Naive thymus-derived CD8-positive, alpha-beta T cell (primary cell): ENCODE results near the gene NUDT14. TPM values are rescaled to one million over a fixed set of nuclear protein-coding genes. Genes with fewer than 3 reads are reported as not detected.

Source experiments
- ATAC-seq, 2 donors: fragments of 150-1000 bp; cut with Tn5 transposase in 1 of 2; sonication (Bioruptor Pico), chemical (Tn5 transposase) in 1 of 2; 1 replicate in 1 of 2; 2 replicates in 1 of 2; pipeline ENCODE4 v1.10.0; 2021; ENCODE audit warnings: mild to moderate bottlenecking in 2 of 2, moderate library complexity in 2 of 2
- POLR2A ChIA-PET: fragments of 350-600 bp; sonication (Branson Sonifier 250); formaldehyde crosslinking; loops from one replicate; lab custom pipeline; 2021; ENCODE audit warnings: antibody characterized with exemption; lab: Charles Lee
- DNase-seq, 10 donors: peaks; one replicate each; pipeline versions ENCODE4 v3.0.0 to v3.0.0-alpha.2; 2020 to 2022
- H3K27ac Mint-ChIP-seq, 10 donors: one replicate each; pipeline ENCODE4 v1.8.0; 2020 to 2022; ENCODE audit warnings: mild to moderate bottlenecking in 10 of 10, mixed read lengths in 10 of 10, moderate library complexity in 4 of 10, inconsistent platforms in 1 of 10
- H3K27me3 Mint-ChIP-seq, 5 donors: one replicate each; pipeline ENCODE4 v1.8.0; 2021 to 2022; ENCODE audit warnings: mixed read lengths in 5 of 5
- H3K36me3 Mint-ChIP-seq, 3 donors: one replicate each; pipeline ENCODE4 v1.8.0; 2020 to 2022; ENCODE audit warnings: mixed read lengths in 3 of 3, mild to moderate bottlenecking in 2 of 3, inconsistent platforms in 1 of 3
- H3K4me1 Mint-ChIP-seq, 4 donors: one replicate each; pipeline ENCODE4 v1.8.0; 2021 to 2022; ENCODE audit warnings: mixed read lengths in 4 of 4
- H3K4me3 Mint-ChIP-seq, 10 donors: one replicate each; pipeline ENCODE4 v1.8.0; 2020 to 2022; ENCODE audit warnings: mild to moderate bottlenecking in 10 of 10, mixed read lengths in 10 of 10, moderate library complexity in 6 of 10, inconsistent platforms in 1 of 10
- H3K9me3 Mint-ChIP-seq, 9 donors: one replicate each; pipeline ENCODE4 v1.8.0; 2020 to 2022; ENCODE audit warnings: mixed read lengths in 9 of 9, mild to moderate bottlenecking in 3 of 9, inconsistent platforms in 1 of 9, moderate library complexity in 1 of 9
- polyA plus RNA-seq, 3 donors: library from polyadenylated mRNA; unstranded; fragments of 300-500 nt; fragmentation: Illumina TruSeq; gene quantifications; one replicate each; pipeline ENCODE4 v1.2.3, GENCODE V29; 2021
- total RNA-seq, 8 experiments: library from RNA in 2 of 8; stranded (reverse) in 2 of 8; gene quantifications; one replicate each; pipeline ENCODE4 v1.2.3 and lab custom pipeline; 2021 to 2026

NUDT14 gene
- total and polyA plus RNA-seq, 5 experiments from 2014 or later: 9.5 to 18.8 (median 10.8) TPM

GRCh38 chr14:105193916-105194782 lies 13.0 kb upstream of the NUDT14 start:
- POLR2A ChIA-PET: interaction anchor here (0.8 to 1.2 kb wide), 3 partner anchors 14 to 107 kb away, joined by 4 read pairs; no protein-coding TSS in a partner anchor
- peak; percentile 34 to 53 for ATAC-seq

GRCh38 chr14:105192866-105193731 lies 12.0 kb upstream of the NUDT14 start:
- Mint-ChIP-seq H3K27me3 (peaks cover 2 to 24% (median 14%) of the 10 kb centered on the region in 5 donors), H3K27ac (peak overlapping the region in 5 of 10 donors; percentile 13 to 89 (median 80)), H3K4me3 (peak overlapping the region; percentile 50 to 80 (median 63)), H3K36me3 (no peaks in the 10 kb centered on the region), H3K9me3 (peaks cover 0 to 3% (median 0%) of the 10 kb centered on the region in 9 donors), H3K4me1 (peaks cover 15 to 36% (median 30%) of the 10 kb centered on the region in 4 donors)
- ATAC-seq (peak; percentile 41 to 66), DNase-seq (no peak)
- POLR2A ChIA-PET: no interaction called here

More at GRCh38 chr14:105193916-105194782, 13.0 kb upstream of the NUDT14 start:
- H3K27me3 Mint-ChIP-seq: peaks cover 2 to 34% (median 18%) of the 10 kb centered on the region in 5 donors
- no peaks in the 10 kb centered on the region for H3K9me3 Mint-ChIP-seq
- H3K4me1 Mint-ChIP-seq: peaks cover 14 to 46% (median 31%) of the 10 kb centered on the region in 4 donors
- DNase-seq: peak in 1 of 10 donors; percentile 42
- peak overlapping the region; percentile 28 to 83 (median 72) for H3K4me3 Mint-ChIP-seq
- peaks cover 0 to 2% (median 0%) of the 10 kb centered on the region in 3 donors for H3K36me3 Mint-ChIP-seq
- peak overlapping the region in 8 of 10 donors; percentile 1 to 91 (median 69) for H3K27ac Mint-ChIP-seq

GRCh38 chr14:105187935-105188524 lies 6.9 kb upstream of the NUDT14 start:
- H3K36me3 Mint-ChIP-seq: no peaks in the 10 kb centered on the region
- peaks cover 0 to 11% (median 5%) of the 10 kb centered on the region in 4 donors for H3K4me1 Mint-ChIP-seq
- H3K4me3 Mint-ChIP-seq: no peak overlapping the region
- peaks cover 0 to 3% (median 0%) of the 10 kb centered on the region in 9 donors for H3K9me3 Mint-ChIP-seq
- ATAC-seq (no peak), DNase-seq (no peak)
- POLR2A ChIA-PET: no interaction called here
- H3K27ac Mint-ChIP-seq: peak overlapping the region in 1 of 10 donors; percentile 51
- peaks cover 0 to 4% (median 1%) of the 10 kb centered on the region in 5 donors for H3K27me3 Mint-ChIP-seq

GRCh38 chr14:105187116-105187515 lies 6.0 kb upstream of the NUDT14 start:
- ATAC-seq: no peak
- POLR2A ChIA-PET: no interaction called here
- Mint-ChIP-seq H3K36me3 (no peaks in the 10 kb centered on the region), H3K9me3 (peaks cover 0 to 3% (median 0%) of the 10 kb centered on the region in 9 donors), H3K27me3 (peaks cover 0 to 4% (median 1%) of the 10 kb centered on the region in 5 donors), H3K4me1 (peaks cover 0 to 16% (median 5%) of the 10 kb centered on the region in 4 donors), H3K4me3 (peak overlapping the region in 1 of 10 donors; percentile 43), H3K27ac (no peak overlapping the region)
- DNase-seq: no peak

GRCh38 chr14:105185973-105186372 lies 4.9 kb upstream of the NUDT14 start:
- ATAC-seq (no peak), DNase-seq (no peak)
- no peaks in the 10 kb centered on the region for H3K36me3 Mint-ChIP-seq
- peaks cover 0 to 4% (median 1%) of the 10 kb centered on the region in 5 donors for H3K27me3 Mint-ChIP-seq
- H3K27ac Mint-ChIP-seq: no peak overlapping the region
- H3K4me1 Mint-ChIP-seq: peaks cover 0 to 20% (median 7%) of the 10 kb centered on the region in 4 donors
- peaks cover 0 to 3% (median 0%) of the 10 kb centered on the region in 9 donors for H3K9me3 Mint-ChIP-seq
- POLR2A ChIA-PET: no interaction called here
- no peak overlapping the region for H3K4me3 Mint-ChIP-seq

GRCh38 chr14:105185001-105185400 lies 3.9 kb upstream of the NUDT14 start:
- Mint-ChIP-seq H3K4me1 (peaks cover 1 to 25% (median 10%) of the 10 kb centered on the region in 4 donors), H3K4me3 (no peak overlapping the region), H3K36me3 (no peaks in the 10 kb centered on the region), H3K9me3 (peaks cover 0 to 3% (median 0%) of the 10 kb centered on the region in 9 donors), H3K27me3 (peaks cover 0 to 4% (median 1%) of the 10 kb centered on the region in 5 donors), H3K27ac (no peak overlapping the region)
- ATAC-seq (no peak), DNase-seq (no peak)
- POLR2A ChIA-PET: no interaction called here

- POLR2A ChIA-PET: no interaction called here
- peak overlapping the region in 1 of 10 donors; percentile 27 for H3K27ac Mint-ChIP-seq
- no peaks in the 10 kb centered on the region for H3K36me3 Mint-ChIP-seq
Measured at GRCh38 chr14:105184461-105184860, 3.3 kb upstream of the NUDT14 start.

GRCh38 chr14:105182296-105183020 lies 1.3 kb upstream of the NUDT14 start:
- ATAC-seq: no peak
- no peaks in the 10 kb centered on the region for H3K36me3 Mint-ChIP-seq

More at GRCh38 chr14:105184461-105184860, 3.3 kb upstream of the NUDT14 start:
- no peak overlapping the region for H3K4me3 Mint-ChIP-seq
- peaks cover 6 to 26% (median 12%) of the 10 kb centered on the region in 4 donors for H3K4me1 Mint-ChIP-seq
- peaks cover 0 to 3% (median 0%) of the 10 kb centered on the region in 9 donors for H3K9me3 Mint-ChIP-seq
- no peak for ATAC-seq
- H3K27me3 Mint-ChIP-seq: peaks cover 0 to 4% (median 1%) of the 10 kb centered on the region in 5 donors
- DNase-seq: no peak

GRCh38 chr14:105181549-105182295 lies 610 bp upstream of the NUDT14 start:
- POLR2A ChIA-PET: interaction anchor here (0.7 to 0.8 kb wide), 2 partner anchors 66 to 183 kb away, joined by 3 to 5 read pairs; no protein-coding TSS in a partner anchor
- peak overlapping the region in 5 of 10 donors; percentile 19 to 79 (median 48) for H3K27ac Mint-ChIP-seq
- no peak for DNase-seq
- no peaks in the 10 kb centered on the region for H3K36me3 Mint-ChIP-seq
- H3K9me3 Mint-ChIP-seq: no peaks in the 10 kb centered on the region
- peaks cover 6 to 30% (median 12%) of the 10 kb centered on the region in 4 donors for H3K4me1 Mint-ChIP-seq
- peak overlapping the region; percentile 52 to 86 (median 62) for H3K4me3 Mint-ChIP-seq
- peak in 1 of 2 donors; percentile 3 for ATAC-seq
- H3K27me3 Mint-ChIP-seq: peaks cover 0 to 4% (median 0%) of the 10 kb centered on the region in 5 donors

More at GRCh38 chr14:105182296-105183020, 1.3 kb upstream of the NUDT14 start:
- H3K4me3 Mint-ChIP-seq: peak overlapping the region; percentile 52 to 86 (median 62)
- POLR2A ChIA-PET: interaction anchor here (0.7 to 0.9 kb wide), 3 partner anchors 13 to 183 kb away, joined by 3 to 5 read pairs (median 3); partner anchors contain the start of gene BTBD6
- no peak for DNase-seq
- H3K4me1 Mint-ChIP-seq: peaks cover 6 to 29% (median 11%) of the 10 kb centered on the region in 4 donors
- H3K27me3 Mint-ChIP-seq: peaks cover 0 to 4% (median 0%) of the 10 kb centered on the region in 5 donors
- H3K27ac Mint-ChIP-seq: peak overlapping the region in 5 of 10 donors; percentile 19 to 79 (median 51)
- H3K9me3 Mint-ChIP-seq: no peaks in the 10 kb centered on the region

- Mint-ChIP-seq H3K36me3 (no peaks in the 10 kb centered on the region), H3K27me3 (peaks cover 0 to 2% (median 0%) of the 10 kb centered on the region in 5 donors), H3K4me3 (peak overlapping the region in 3 of 10 donors; percentile 12 to 82 (median 58)), H3K9me3 (no peaks in the 10 kb centered on the region), H3K4me1 (peaks cover 11 to 41% (median 26%) of the 10 kb centered on the region in 4 donors), H3K27ac (no peak overlapping the region)
- ATAC-seq (no peak), DNase-seq (no peak)
- POLR2A ChIA-PET: no interaction called here
Measured at GRCh38 chr14:105179191-105179590, 1.9 kb downstream of the NUDT14 start.

- H3K36me3 Mint-ChIP-seq: no peaks in the 10 kb centered on the region
- H3K4me1 Mint-ChIP-seq: peaks cover 11 to 43% (median 28%) of the 10 kb centered on the region in 4 donors
- peak overlapping the region in 2 of 10 donors; percentile 57 to 62 for H3K4me3 Mint-ChIP-seq
- no peaks in the 10 kb centered on the region for H3K27me3 Mint-ChIP-seq
- peak overlapping the region in 1 of 10 donors; percentile 66 for H3K27ac Mint-ChIP-seq
- H3K9me3 Mint-ChIP-seq: no peaks in the 10 kb centered on the region
- ATAC-seq (no peak), DNase-seq (no peak)
- POLR2A ChIA-PET: no interaction called here
Measured at GRCh38 chr14:105178868-105179140, 2.3 kb downstream of the NUDT14 start.
